HepG2 (cell line): ENCODE measurements around the gene TACR3.
"Not testable (repeated sequence)": the region's sequence is repeated elsewhere in the genome, so short reads cannot be mapped to it uniquely, and the experiment has no call there.

Source experiments
- FOXP1 ChIP-seq, 2 experiments: fragments of 450-650 bp in 1 of 2; IDR thresholded peaks; 2 replicates each; pipeline ENCODE4 v1.6.1; 2017 to 2018; ENCODE audit warnings: antibody characterized with exemption in 1 of 2
- ZNF558 ChIP-seq: sonication (generic); formaldehyde crosslinking; IDR thresholded peaks from 2 replicates; pipeline ENCODE4 v1.9.0; 2022; ENCODE audit warnings: mild to moderate bottlenecking, missing genetic modification reagents, borderline replicate concordance

GRCh38 chr4:103559178-103559577 is 160.6 kb downstream of the TACR3 start:
- not testable (repeated sequence) for TF ChIP-seq ZNF558 (CRISPR knock-in tag); FOXP1 (IDR thresholded peaks at IDR 0.05); FOXP1 (CRISPR knock-in tag; IDR thresholded peaks at IDR 0.05)
